MM.1S (cell line): Measurements from ENCODE around the gene CDADC1.

Source experiments
- DNase-seq: peaks from one replicate; pipeline ENCODE4 v3.0.0-alpha.2; 2015
- H2AFZ ChIP-seq: fragments of 300-600 bp; sonication (generic); 2 replicates; pipeline ENCODE4 v1.6.0; 2016; ENCODE audit warnings: antibody characterized with exemption, low read length
- H3F3A ChIP-seq: fragments of 300-600 bp; sonication (generic); 2 replicates; pipeline ENCODE4 v1.6.1; 2016; ENCODE audit warnings: mild to moderate bottlenecking, antibody characterized with exemption, low read length, moderate library complexity, mixed read lengths; ENCODE audit not compliant: insufficient read depth
- H3K27ac ChIP-seq: fragments of 300-600 bp; sonication (generic); 2 replicates; pipeline ENCODE4 v1.5.1; 2016; ENCODE audit warnings: mild to moderate bottlenecking, low read length
- H3K27me3 ChIP-seq: fragments of 300-600 bp; sonication (generic); replicated peaks from 2 replicates; pipeline ENCODE4 v1.6.0; 2016; ENCODE audit warnings: low read length; ENCODE audit not compliant: insufficient read depth
- H3K36me3 ChIP-seq: fragments of 300-600 bp; sonication (generic); replicated peaks from 2 replicates; pipeline ENCODE4 v1.6.1; 2016; ENCODE audit warnings: mild to moderate bottlenecking, low read length, mixed read lengths; ENCODE audit not compliant: insufficient read depth
- H3K4me1 ChIP-seq: fragments of 300-600 bp; sonication (generic); 2 replicates; pipeline ENCODE4 v1.6.1; 2016; ENCODE audit warnings: low read length, mixed read lengths
- H3K4me2 ChIP-seq: fragments of 300-600 bp; sonication (generic); 2 replicates; pipeline ENCODE4 v1.6.0; 2016; ENCODE audit warnings: low read depth, low read length
- H3K4me3 ChIP-seq: fragments of 300-600 bp; sonication (generic); 2 replicates; pipeline ENCODE4 v1.5.1; 2016; ENCODE audit warnings: low read length, mixed read lengths
- H3K79me2 ChIP-seq: fragments of 300-600 bp; sonication (generic); 2 replicates; pipeline ENCODE4 v1.6.1; 2016; ENCODE audit warnings: mixed run types, low read length, mixed read lengths
- H3K9ac ChIP-seq: fragments of 300-600 bp; sonication (generic); 2 replicates; pipeline ENCODE4 v1.6.1; 2016; ENCODE audit warnings: low read length, mixed read lengths
- H3K9me2 ChIP-seq: fragments of 300-600 bp; sonication (generic); replicated peaks from 2 replicates; pipeline ENCODE4 v1.6.1; 2016; ENCODE audit warnings: mild to moderate bottlenecking, low read length, mixed read lengths; ENCODE audit not compliant: insufficient read depth
- H3K9me3 ChIP-seq: fragments of 300-600 bp; sonication (generic); replicated peaks from 2 replicates; pipeline ENCODE4 v1.6.1; 2016; ENCODE audit warnings: mild to moderate bottlenecking, low read length, mixed read lengths; ENCODE audit not compliant: insufficient read depth
- H4K20me1 ChIP-seq: fragments of 300-600 bp; sonication (generic); 2 replicates; pipeline ENCODE4 v1.6.1; 2016; ENCODE audit warnings: mild to moderate bottlenecking, low read length, moderate library complexity, mixed read lengths; ENCODE audit not compliant: insufficient read depth
- CTCF ChIP-seq: fragments of 300-600 bp; sonication (generic); IDR thresholded peaks from 2 replicates; pipeline ENCODE4 v1.5.1; 2016; ENCODE audit warnings: antibody characterized with exemption, low read length, mixed read lengths
- EZH2 ChIP-seq: fragments of 300-600 bp; sonication (generic); optimal IDR thresholded peaks from 2 replicates; pipeline ENCODE3; 2017; ENCODE audit warnings: low read depth, mild to moderate bottlenecking, antibody characterized with exemption, low read length, mixed read lengths
- EZH2phosphoT487 ChIP-seq: fragments of 300-600 bp; sonication (generic); IDR thresholded peaks from 2 replicates; pipeline ENCODE4 v1.6.1; 2018; ENCODE audit warnings: antibody characterized with exemption, low read length

Gene CDADC1

GRCh38 chr13:49210114-49210513 lies 37.6 kb upstream of the CDADC1 start:
- Histone ChIP-seq H3K79me2 (no peaks in the 10 kb centered on the region), H3K9me2 (no peaks in the 10 kb centered on the region), H3K36me3 (no peaks in the 10 kb centered on the region), H3F3A (no peaks in the 10 kb centered on the region), H3K9ac (no peak overlapping the region), H4K20me1 (no peaks in the 10 kb centered on the region), H3K9me3 (no peaks in the 10 kb centered on the region), H3K4me2 (no peak overlapping the region), H3K4me1 (no peaks in the 10 kb centered on the region), H3K27me3 (no peaks in the 10 kb centered on the region), H3K27ac (no peak overlapping the region), H3K4me3 (no peak overlapping the region), H2AFZ (no peak overlapping the region)
- no peak for TF ChIP-seq EZH2phosphoT487
- no peak for TF ChIP-seq CTCF
- TF ChIP-seq EZH2: no peak
- DNase-seq: no peak

GRCh38 chr13:49210669-49211068 lies 37.1 kb upstream of the CDADC1 start:
- TF ChIP-seq EZH2 (no peak), CTCF (no peak), EZH2phosphoT487 (no peak)
- Histone ChIP-seq H3F3A (no peaks in the 10 kb centered on the region), H3K9me3 (no peaks in the 10 kb centered on the region), H3K9ac (no peak overlapping the region), H3K27ac (no peak overlapping the region), H4K20me1 (no peaks in the 10 kb centered on the region), H3K4me2 (no peak overlapping the region), H2AFZ (no peak overlapping the region), H3K4me1 (no peaks in the 10 kb centered on the region), H3K4me3 (no peak overlapping the region), H3K27me3 (no peaks in the 10 kb centered on the region), H3K9me2 (no peaks in the 10 kb centered on the region), H3K79me2 (no peaks in the 10 kb centered on the region), H3K36me3 (no peaks in the 10 kb centered on the region)
- no peak for DNase-seq

GRCh38 chr13:49213539-49213938 lies 34.2 kb upstream of the CDADC1 start:
- Histone ChIP-seq H3K4me1 (no peaks in the 10 kb centered on the region), H3F3A (no peaks in the 10 kb centered on the region), H3K4me3 (no peak overlapping the region), H3K79me2 (no peaks in the 10 kb centered on the region), H2AFZ (no peak overlapping the region), H3K36me3 (no peaks in the 10 kb centered on the region), H3K9me2 (no peaks in the 10 kb centered on the region), H3K27ac (no peak overlapping the region), H4K20me1 (no peaks in the 10 kb centered on the region), H3K9me3 (no peaks in the 10 kb centered on the region), H3K27me3 (no peaks in the 10 kb centered on the region), H3K9ac (no peak overlapping the region), H3K4me2 (no peak overlapping the region)
- DNase-seq: no peak
- TF ChIP-seq CTCF (no peak), EZH2phosphoT487 (no peak), EZH2 (no peak)
